A673 (cell line): ENCODE data around the gene SDR39U1.

Source experiments
- EZH2 ChIP-seq: fragments of 200-600 bp; sonication (generic); IDR thresholded peaks from 2 replicates; pipeline ENCODE4 v1.6.1; 2017; ENCODE audit warnings: borderline replicate concordance, low read depth, mild to moderate bottlenecking, mixed read lengths, antibody characterized with exemption, low read length; ENCODE audit not compliant: poor library complexity, severe bottlenecking
- TF ChIP-seq, protein P1 (sequence below): fragments of 300-800, 200-600 bp; sonication (generic); conservative IDR thresholded peaks from 2 replicates; pipeline ENCODE4 v1.5.1; 2017; ENCODE audit warnings: low read depth, mild to moderate bottlenecking, antibody characterized with exemption, low read length, moderate library complexity, mixed read lengths

DNA sequence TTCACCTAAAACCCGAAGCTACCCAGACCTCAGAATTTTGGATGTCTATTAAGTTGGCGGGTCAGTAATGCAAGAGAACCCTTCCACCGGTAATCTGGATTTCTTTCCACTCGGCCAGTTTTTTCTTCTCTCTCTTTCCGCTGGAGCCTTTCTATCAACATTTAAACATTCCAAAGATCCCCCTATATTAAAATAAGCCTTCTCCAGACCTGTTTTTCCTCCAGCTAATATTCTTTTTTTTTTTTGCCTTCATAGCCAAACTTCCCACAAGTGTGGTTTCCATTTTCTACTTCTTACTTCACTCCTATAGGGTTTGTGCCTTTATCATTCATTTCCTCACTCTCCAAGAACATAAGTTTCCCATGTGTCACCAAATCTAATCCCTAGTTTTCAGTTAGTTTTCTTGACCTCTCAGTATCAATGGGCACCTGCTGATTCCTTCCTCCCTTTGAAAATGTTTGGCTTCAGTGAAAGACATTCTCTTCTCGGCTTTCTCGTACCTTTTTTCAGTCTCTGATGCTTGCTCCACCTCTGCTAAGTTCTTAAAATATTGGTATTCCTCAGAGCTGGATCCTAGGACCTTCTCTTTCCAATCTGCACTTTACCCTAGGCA, 583 bp upstream of the SDR39U1 start:
- TF ChIP-seq, protein P1, sequence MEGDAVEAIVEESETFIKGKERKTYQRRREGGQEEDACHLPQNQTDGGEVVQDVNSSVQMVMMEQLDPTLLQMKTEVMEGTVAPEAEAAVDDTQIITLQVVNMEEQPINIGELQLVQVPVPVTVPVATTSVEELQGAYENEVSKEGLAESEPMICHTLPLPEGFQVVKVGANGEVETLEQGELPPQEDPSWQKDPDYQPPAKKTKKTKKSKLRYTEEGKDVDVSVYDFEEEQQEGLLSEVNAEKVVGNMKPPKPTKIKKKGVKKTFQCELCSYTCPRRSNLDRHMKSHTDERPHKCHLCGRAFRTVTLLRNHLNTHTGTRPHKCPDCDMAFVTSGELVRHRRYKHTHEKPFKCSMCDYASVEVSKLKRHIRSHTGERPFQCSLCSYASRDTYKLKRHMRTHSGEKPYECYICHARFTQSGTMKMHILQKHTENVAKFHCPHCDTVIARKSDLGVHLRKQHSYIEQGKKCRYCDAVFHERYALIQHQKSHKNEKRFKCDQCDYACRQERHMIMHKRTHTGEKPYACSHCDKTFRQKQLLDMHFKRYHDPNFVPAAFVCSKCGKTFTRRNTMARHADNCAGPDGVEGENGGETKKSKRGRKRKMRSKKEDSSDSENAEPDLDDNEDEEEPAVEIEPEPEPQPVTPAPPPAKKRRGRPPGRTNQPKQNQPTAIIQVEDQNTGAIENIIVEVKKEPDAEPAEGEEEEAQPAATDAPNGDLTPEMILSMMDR: no peak
- no peak for TF ChIP-seq EZH2
